ENCODE data around the gene TRABD2B.

DNA sequence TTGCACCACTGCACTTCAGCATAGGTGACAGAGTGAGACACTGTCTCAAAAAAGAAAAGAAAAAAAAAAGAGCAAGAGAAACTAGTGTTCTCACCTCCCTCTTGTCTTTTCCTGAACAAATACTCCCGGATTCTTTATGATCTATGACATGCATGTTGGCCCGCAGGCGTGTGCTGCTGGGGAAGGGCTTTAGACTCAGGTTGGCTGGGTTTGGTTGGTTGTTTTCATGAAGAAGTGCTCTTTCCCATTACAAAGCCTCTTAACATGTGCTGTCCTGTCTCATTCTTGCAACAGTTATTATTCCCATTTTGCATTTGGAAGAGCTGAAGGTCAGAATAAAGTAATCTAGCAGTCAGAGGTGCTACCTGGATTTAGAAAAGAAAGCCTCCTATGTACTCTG is 79.5 kb downstream of the TRABD2B start:
- TF ChIP-seq CTCF (IDR thresholded peaks at IDR 0.05) (no peak), POLR2A (IDR thresholded peaks at IDR 0.05) (no peak)

All from upper lobe of left lung (tissue), 4 donors.